HG03565 (cell line): ENCODE measurements around the gene TWNK.
"Not testable (repeated sequence)": the region's sequence is repeated elsewhere in the genome, so short reads cannot be mapped to it uniquely, and the experiment has no call there.

Experiments
- ATAC-seq: cut with Tn5 transposase; IDR thresholded peaks from one replicate; pipeline ENCODE4 v1.9.1; 2021; ENCODE audit warnings: mild to moderate bottlenecking, moderate library complexity; ENCODE audit not compliant: unreplicated experiment

The TWNK gene

GRCh38 chr10:101029520-101030295 lies 42.4 kb downstream of the TWNK start:
- ATAC-seq: no peak

- ATAC-seq: no peak
These were observed 43.3 kb downstream of the TWNK start for GRCh38 chr10:101030496-101031127.

GRCh38 chr10:101031128-101031795 lies 43.9 kb downstream of the TWNK start, which contains the start of the genes PDZD7 and SFXN3:
TSS of gene PDZD7 (minus strand) at chr10:101031129. CDS start at chr10:101030219, 910 bp downstream.
TSS of gene SFXN3 (plus strand) at chr10:101031234. CDS start at chr10:101034695, 3,461 bp downstream.
- ATAC-seq: peak; percentile 85

GRCh38 chr10:101031796-101032636 lies 44.7 kb downstream of the TWNK start:
- no peak for ATAC-seq

DNA sequence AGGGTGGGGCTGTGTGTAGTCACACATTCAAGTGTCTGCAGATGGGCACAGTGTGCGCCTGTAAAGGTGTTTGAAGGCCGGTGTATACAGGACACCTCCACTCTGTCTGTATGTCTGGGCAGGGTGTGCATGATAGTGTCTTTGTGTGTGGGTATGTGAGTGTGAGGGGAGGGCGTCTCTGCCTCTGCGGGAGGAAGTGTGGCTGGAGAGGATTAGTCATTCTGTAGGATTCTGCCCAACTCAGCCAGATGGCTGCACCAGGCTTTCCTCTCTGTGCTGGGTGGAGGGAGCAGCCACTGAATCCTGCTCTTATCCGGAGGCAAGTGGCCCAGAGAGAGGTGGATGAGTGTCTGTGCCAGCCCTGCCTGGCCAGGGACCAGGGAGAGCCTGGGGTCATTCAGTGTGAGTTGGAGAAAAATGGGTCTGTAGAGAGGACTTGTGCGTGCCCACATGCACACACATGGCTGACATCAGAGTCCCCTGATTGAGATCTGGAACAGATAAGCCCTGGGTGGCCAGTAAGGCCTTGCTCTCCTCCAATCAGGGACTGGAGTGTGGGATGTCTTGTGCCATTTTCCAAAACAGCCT lies 45.4 kb downstream of the TWNK start:
- no peak for ATAC-seq

DNA sequence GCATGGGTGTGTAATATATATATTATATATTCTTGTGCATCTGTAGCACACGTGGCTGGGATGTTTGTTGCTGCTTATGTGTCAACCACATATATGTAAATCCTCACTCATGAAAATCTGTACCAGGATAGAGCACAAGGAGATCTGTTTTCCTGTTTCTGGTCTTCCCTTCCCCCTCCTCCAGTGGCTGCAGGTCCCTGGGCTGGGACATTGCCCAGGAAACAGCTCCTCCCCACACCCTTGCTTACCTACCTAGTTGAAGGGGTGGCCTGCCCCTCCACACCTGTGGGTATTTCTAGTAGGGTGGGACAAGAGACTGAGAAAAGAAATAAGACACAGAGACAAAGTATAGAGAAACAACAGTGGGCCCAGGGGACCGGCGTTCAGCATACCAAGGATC lies 45.9 kb downstream of the TWNK start:
- ATAC-seq: no peak

DNA sequence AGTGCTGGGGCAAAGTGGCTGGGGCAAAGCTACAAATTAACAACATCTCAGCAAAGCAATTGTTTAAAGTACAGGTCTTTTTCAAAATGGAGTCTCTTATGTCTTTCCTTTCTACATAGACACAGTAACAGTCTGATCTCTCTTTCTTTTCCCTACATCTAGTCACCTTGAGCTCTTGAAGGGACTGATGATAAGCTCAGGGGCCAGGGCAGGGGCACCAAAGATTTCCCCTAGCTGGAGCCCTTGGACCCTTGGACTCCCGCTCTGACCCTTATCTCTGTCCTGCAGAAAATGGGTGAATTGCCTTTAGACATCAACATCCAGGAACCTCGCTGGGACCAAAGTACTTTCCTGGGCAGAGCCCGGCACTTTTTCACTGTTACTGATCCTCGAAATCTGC lies 47.1 kb downstream of the TWNK start:
- ATAC-seq: not testable (repeated sequence)

GRCh38 chr10:101035314-101035713 lies 48.0 kb downstream of the TWNK start:
- ATAC-seq: no peak

DNA sequence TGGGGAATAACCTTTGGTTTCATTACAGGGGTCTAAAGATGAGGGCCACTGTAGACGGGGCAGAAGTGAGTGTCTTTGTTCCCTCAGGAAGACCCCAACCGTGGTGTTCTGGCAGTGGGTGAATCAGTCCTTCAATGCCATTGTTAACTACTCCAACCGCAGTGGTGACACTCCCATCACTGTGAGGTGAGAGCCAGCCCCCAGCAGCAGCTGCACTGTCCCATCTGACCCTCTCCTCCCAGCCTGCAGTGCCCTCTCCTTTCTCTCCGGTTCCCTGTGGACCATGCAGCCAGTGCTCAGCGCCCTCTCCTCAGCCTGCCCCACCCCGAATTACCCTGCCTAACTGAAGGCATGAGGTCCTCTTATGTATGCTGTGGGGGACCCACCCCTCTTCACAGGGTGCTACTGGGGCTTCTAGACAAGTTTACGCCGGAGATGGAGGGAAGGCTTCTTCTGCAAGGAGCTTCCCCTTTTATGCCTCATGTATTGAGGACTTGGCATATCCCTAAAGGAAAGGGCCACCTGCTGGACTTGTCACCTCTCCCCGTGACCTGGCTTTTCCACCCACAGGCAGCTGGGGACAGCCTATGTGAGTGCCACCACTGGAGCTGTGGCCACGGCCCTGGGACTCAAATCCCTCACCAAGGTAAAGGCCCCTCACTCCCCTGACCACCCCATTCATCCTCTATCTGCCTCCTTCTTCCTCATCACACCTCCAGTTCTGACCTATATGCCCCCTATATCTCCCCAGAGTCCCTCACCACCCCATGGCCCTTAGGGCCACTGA lies 48.8 kb downstream of the TWNK start:
- ATAC-seq: no peak

- no peak for ATAC-seq
These were observed 49.4 kb downstream of the TWNK start for GRCh38 chr10:101036726-101037125.

DNA sequence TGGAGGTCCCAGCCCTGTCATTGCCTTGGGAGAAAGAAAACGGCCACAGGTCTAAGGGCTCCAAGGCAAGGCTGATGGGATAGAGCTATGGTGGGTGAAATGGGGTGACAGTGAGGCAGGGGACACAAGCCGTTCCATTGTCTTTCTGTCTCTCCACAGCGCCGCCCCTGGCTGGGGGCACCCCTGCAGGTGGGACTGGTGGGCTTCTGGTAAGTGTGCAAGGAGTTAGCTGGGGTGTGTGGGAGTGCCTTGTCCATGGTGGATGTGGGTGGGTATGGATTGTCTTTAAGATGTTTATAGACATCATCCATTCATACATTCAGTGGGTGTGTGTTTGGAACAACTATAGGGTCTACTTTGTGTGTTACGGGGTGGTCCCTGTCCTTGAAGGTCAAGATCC lies 51.1 kb downstream of the TWNK start:
- ATAC-seq: no peak

DNA sequence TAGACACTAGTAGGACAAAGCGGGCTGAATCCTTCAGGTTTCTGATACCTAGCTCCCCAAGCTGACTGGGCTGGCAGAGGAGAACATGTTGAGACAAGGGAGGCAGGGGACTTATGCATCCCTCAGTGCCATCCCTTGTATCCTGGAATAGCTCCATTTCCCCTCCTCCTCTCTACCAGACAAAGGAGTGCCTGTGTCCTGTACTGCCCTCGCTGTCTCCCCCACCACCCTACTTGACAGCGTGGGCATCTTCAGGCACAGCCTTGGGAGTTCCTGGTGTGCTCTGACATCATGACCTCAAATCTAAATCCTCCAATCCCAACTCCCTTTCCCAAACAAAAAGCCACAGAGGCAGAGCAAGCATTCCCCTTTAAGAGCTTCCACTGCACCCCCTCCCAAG lies 52.7 kb downstream of the TWNK start:
- no peak for ATAC-seq

- ATAC-seq: no peak
These were observed 53.5 kb downstream of the TWNK start for GRCh38 chr10:101040851-101041250.

- peak; percentile 54 for ATAC-seq
These were observed 54.0 kb downstream of the TWNK start for GRCh38 chr10:101041252-101041761.

- no peak for ATAC-seq
These were observed 54.8 kb downstream of the TWNK start for GRCh38 chr10:101042118-101042517.

DNA sequence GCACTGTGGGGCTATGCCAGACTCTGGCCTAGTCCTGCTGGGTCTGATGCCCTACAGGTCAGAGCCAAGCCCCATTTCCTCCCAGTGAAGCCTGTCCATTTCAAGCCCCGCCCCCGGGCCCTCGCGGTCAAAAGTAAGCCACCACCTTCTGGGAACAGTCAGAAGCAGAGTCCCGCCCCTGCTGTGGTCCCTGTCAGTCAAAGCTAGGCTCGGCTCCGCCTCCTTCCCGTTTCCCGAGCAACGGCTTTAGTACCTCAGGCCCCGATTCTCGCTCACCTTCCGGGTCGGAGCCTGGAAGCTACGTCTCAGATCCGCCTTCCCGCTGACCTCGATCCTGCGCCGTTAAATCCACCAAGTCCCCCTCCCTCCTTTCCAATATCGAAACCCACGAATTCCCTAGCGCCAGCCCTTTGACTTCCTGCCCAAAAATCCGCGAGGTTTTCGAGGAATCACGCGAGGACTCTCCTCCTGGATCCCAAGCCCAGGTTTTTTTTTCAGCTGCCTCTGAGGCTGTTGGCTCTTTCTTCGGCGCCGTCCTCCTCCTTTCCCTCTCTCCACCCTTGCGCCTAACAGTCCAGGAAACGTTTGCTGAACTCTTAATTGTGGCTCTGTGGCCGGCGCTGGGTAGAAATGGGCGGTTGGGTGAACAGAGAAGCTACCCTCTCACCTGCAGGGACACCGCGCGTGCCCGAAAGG lies 55.5 kb downstream of the TWNK start:
- ATAC-seq: peak; percentile 85

- no peak for ATAC-seq
These were observed 56.0 kb downstream of the TWNK start for GRCh38 chr10:101043363-101043707.
